Fibroblast of the aortic adventitia (primary cell): ENCODE results near the gene TRAPPC4. TPM values are rescaled to one million over a fixed set of nuclear protein-coding genes. Genes with fewer than 3 reads are reported as not detected.
"Not testable (repeated sequence)": the region's sequence is repeated elsewhere in the genome, so short reads cannot be mapped to it uniquely, and the experiment has no call there.

Experiments
- DNase-seq: peaks from one replicate; pipeline ENCODE4 v3.0.0-alpha.2; 2010; ENCODE audit warnings: low read depth
- H3K4me3 ChIP-seq: 2 replicates; pipeline ENCODE4 v1.5.1; 2011; ENCODE audit warnings: low read depth, mild to moderate bottlenecking, control low read depth, low read length, moderate library complexity
- CTCF ChIP-seq: IDR thresholded peaks from 2 replicates; pipeline ENCODE4 v1.5.1; 2011; ENCODE audit warnings: mild to moderate bottlenecking, low read length, control low read depth, inconsistent platforms; ENCODE audit not compliant: insufficient read depth
- total RNA-seq: library from RNA; depleted of rRNA; stranded (reverse); fragments of >200 nt; gene quantifications from 2 replicates; pipeline ENCODE4 v1.2.3, GENCODE V29; 2012; ENCODE audit warnings: low replicate concordance

The TRAPPC4 gene
- total RNA-seq, 1 donor = 79.9 TPM

- TF ChIP-seq CTCF = no peak
- DNase-seq = no peak
- H3K4me3 ChIP-seq = no peak overlapping the region
Measured at GRCh38 chr11:119028346-119029068, 9.9 kb downstream of the TRAPPC4 start.

- DNase-seq = no peak
- no peak overlapping the region for H3K4me3 ChIP-seq
- TF ChIP-seq CTCF = no peak
Measured at GRCh38 chr11:119029069-119029339, 10.4 kb downstream of the TRAPPC4 start.

- H3K4me3 ChIP-seq = peak overlapping the region; percentile 90
- no peak for DNase-seq
- no peak for TF ChIP-seq CTCF
Measured at GRCh38 chr11:119029340-119030028, 10.9 kb downstream of the TRAPPC4 start.

- DNase-seq = no peak
- H3K4me3 ChIP-seq = peak overlapping the region; percentile 90
- TF ChIP-seq CTCF = no peak
Measured at GRCh38 chr11:119030029-119030328, 11.4 kb downstream of the TRAPPC4 start.

GRCh38 chr11:119030329-119031047, 11.9 kb downstream of the TRAPPC4 start, which contains the start of gene SLC37A4:
SLC37A4 (minus strand) TSS chr11:119030877.
- H3K4me3 ChIP-seq = peak within 1 kb of the TSS; percentile 90
- peak; percentile 92 for TF ChIP-seq CTCF
- DNase-seq = peak; percentile 97

- no peak for TF ChIP-seq CTCF
- no peak overlapping the region for H3K4me3 ChIP-seq
- DNase-seq = no peak
Measured at GRCh38 chr11:119031912-119032280, 13.3 kb downstream of the TRAPPC4 start.

- DNase-seq, H3K4me3 ChIP-seq: not testable (repeated sequence)
Measured at GRCh38 chr11:119033421-119033820, 14.9 kb downstream of the TRAPPC4 start.
